ENCODE data around the gene TTC5. TPM values are rescaled to one million over a fixed set of nuclear protein-coding genes. Genes with fewer than 3 reads are reported as not detected.
"Not testable (repeated sequence)": the region's sequence is repeated elsewhere in the genome, so short reads cannot be mapped to it uniquely, and the experiment has no call there.

The TTC5 gene
- 10.3 and 16.8 TPM in 2 replicates for total RNA-seq (2014; rRNA removed)
- polyA plus RNA-seq (2012), result 17.8 TPM

GRCh38 chr14:20305265-20306078 lies at the start of gene TTC5:
TSS of gene TTC5 (minus strand) at chr14:20305951. CDS start at chr14:20305937, 14 bp downstream.
- peak; percentile 79 for DNase-seq (ENCODE audit: low read depth)

GRCh38 chr14:20350860-20351259 lies 45.1 kb upstream of the TTC5 start:
- DNase-seq (ENCODE audit: low read depth), result no peak

GRCh38 chr14:20350282-20350681 lies 44.5 kb upstream of the TTC5 start:
- DNase-seq (ENCODE audit: low read depth), result peak; percentile 28

GRCh38 chr14:20347747-20348146 lies 42.0 kb upstream of the TTC5 start:
- no peak for DNase-seq (ENCODE audit: low read depth)

- no peak for DNase-seq (ENCODE audit: low read depth)
Measured at GRCh38 chr14:20346713-20347112, 41.0 kb upstream of the TTC5 start.

- DNase-seq (ENCODE audit: low read depth), result no peak
Measured at GRCh38 chr14:20345366-20345765, 39.6 kb upstream of the TTC5 start.

GRCh38 chr14:20343862-20344220 lies 38.1 kb upstream of the TTC5 start:
- peak; percentile 28 for DNase-seq (ENCODE audit: low read depth)

- DNase-seq (ENCODE audit: low read depth), result peak; percentile 100
Measured at GRCh38 chr14:20343092-20343861, 37.5 kb upstream of the TTC5 start, which contains the start of gene PARP2. TSS of gene PARP2 (plus strand) at chr14:20343635. CDS start at chr14:20343642, 7 bp downstream.

GRCh38 chr14:20341646-20342045 lies 35.9 kb upstream of the TTC5 start:
- DNase-seq (ENCODE audit: low read depth), result no peak

GRCh38 chr14:20341032-20341431 lies 35.3 kb upstream of the TTC5 start:
- not testable (repeated sequence) for DNase-seq (ENCODE audit: low read depth)

GRCh38 chr14:20334017-20334416 lies 28.3 kb upstream of the TTC5 start:
- no peak for DNase-seq (ENCODE audit: low read depth)

GRCh38 chr14:20333494-20333841 lies 27.7 kb upstream of the TTC5 start:
- no peak for DNase-seq (ENCODE audit: low read depth)

- DNase-seq (ENCODE audit: low read depth), result peak; percentile 87
Measured at GRCh38 chr14:20332788-20333493, 27.2 kb upstream of the TTC5 start, which contains the start of gene CCNB1IP1. TSS of gene CCNB1IP1 (minus strand) at chr14:20333279. CDS start at chr14:20316523, 16,756 bp downstream.

GRCh38 chr14:20332431-20332787 lies 26.7 kb upstream of the TTC5 start:
- peak; percentile 28 for DNase-seq (ENCODE audit: low read depth)

- DNase-seq (ENCODE audit: low read depth), result no peak
Measured at GRCh38 chr14:20331053-20331613, 25.4 kb upstream of the TTC5 start.

- DNase-seq (ENCODE audit: low read depth), result no peak
Measured at GRCh38 chr14:20329355-20329754, 23.6 kb upstream of the TTC5 start.

- no peak for DNase-seq (ENCODE audit: low read depth)
Measured at GRCh38 chr14:20328705-20329104, 23.0 kb upstream of the TTC5 start.

- peak; percentile 66 for DNase-seq (ENCODE audit: low read depth)
Measured at GRCh38 chr14:20327005-20327869, 21.5 kb upstream of the TTC5 start.

- DNase-seq (ENCODE audit: low read depth), result no peak
Measured at GRCh38 chr14:20317720-20318119, 12.0 kb upstream of the TTC5 start.

- no peak for DNase-seq (ENCODE audit: low read depth)
Measured at GRCh38 chr14:20314026-20314425, 8.3 kb upstream of the TTC5 start.

GRCh38 chr14:20306079-20306423 lies 300 bp upstream of the TTC5 start:
- DNase-seq (ENCODE audit: low read depth), result no peak
